Lower lobe of right lung (tissue), 2 donors: Measurements from ENCODE around the gene SALL3. TPM values are rescaled to one million over a fixed set of nuclear protein-coding genes. Genes with fewer than 3 reads are reported as not detected.

ENCODE experiments used
- ATAC-seq, 2 donors: fragments of 200-7000 bp; cut with Tn5 transposase; one replicate each; pipeline ENCODE4 v1.9.1; 2020 to 2022; ENCODE audit warnings: mild to moderate bottlenecking in 2 of 2, moderate library complexity in 2 of 2
- DNase-seq: peaks from one replicate; pipeline ENCODE4 v3.0.0-alpha.2; 2020
- H3K27ac ChIP-seq: fragments of 200-600 bp; one replicate; pipeline ENCODE4 v1.8.0; 2022
- H3K27me3 ChIP-seq: fragments of 200-600 bp; one replicate; pipeline ENCODE4 v1.8.0; 2022; ENCODE audit warnings: low read depth
- H3K36me3 ChIP-seq: fragments of 200-600 bp; one replicate; pipeline ENCODE4 v1.8.0; 2022; ENCODE audit warnings: mild to moderate bottlenecking
- H3K4me1 ChIP-seq: fragments of 200-600 bp; one replicate; pipeline ENCODE4 v1.8.0; 2022
- H3K4me3 ChIP-seq: fragments of 200-600 bp; one replicate; pipeline ENCODE4 v1.8.0; 2022; ENCODE audit warnings: mild to moderate bottlenecking
- H3K9me3 ChIP-seq: fragments of 200-600 bp; one replicate; pipeline ENCODE4 v1.8.0; 2022
- intact Hi-C: fragments of 100-400 bp; cut with DNase I; formaldehyde crosslinking; loops from one replicate; pipeline ENCODE4 v1.11.0; 2022
- total RNA-seq: library from RNA; stranded (reverse); fragmentation: NEBNext Ultra II Directional; extraction: Animal tissue kit (Norgen Biotek cat#: 25700); gene quantifications from one replicate; pipeline ENCODE4 v1.2.1, GENCODE V29; 2021
- TF ChIP-seq, protein P1 (sequence below): fragments of 200-600 bp; IDR thresholded peaks from one replicate; pipeline ENCODE4 v1.8.0; 2022; ENCODE audit warnings: antibody characterized with exemption, mild to moderate bottlenecking
- donor health status: DM: no; HTN: yes; CAD: no; lungs with severe emphysema.

SALL3 gene
- total RNA-seq, 1 donor from 2014 or later: not detected

DNA sequence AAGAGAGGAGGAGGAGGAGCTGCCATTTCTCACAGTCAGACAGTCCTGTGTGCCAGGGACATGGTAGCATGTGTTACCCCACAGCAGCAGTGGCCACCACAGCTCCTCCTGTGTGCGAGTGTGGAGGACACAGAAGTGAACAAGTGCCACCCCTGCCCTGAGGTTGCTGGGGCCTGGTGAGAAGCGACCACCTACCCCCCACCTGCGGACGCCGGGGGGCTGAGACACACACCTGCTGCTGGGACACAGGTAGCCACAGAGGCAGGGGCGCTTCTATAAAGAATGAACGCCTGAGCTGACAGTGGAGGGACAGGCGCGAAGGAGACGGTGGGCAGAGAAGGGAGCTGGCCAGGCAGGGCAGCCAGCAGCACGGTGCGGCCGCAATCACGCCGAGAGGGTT is 32.3 kb upstream of the SALL3 start:
- H3K9me3 ChIP-seq: no peaks in the 10 kb centered on the region
- no peaks in the 10 kb centered on the region for H3K36me3 ChIP-seq
- H3K27ac ChIP-seq: no peak overlapping the region
- no peak for DNase-seq
- no peak for ATAC-seq
- TF ChIP-seq, protein P1, sequence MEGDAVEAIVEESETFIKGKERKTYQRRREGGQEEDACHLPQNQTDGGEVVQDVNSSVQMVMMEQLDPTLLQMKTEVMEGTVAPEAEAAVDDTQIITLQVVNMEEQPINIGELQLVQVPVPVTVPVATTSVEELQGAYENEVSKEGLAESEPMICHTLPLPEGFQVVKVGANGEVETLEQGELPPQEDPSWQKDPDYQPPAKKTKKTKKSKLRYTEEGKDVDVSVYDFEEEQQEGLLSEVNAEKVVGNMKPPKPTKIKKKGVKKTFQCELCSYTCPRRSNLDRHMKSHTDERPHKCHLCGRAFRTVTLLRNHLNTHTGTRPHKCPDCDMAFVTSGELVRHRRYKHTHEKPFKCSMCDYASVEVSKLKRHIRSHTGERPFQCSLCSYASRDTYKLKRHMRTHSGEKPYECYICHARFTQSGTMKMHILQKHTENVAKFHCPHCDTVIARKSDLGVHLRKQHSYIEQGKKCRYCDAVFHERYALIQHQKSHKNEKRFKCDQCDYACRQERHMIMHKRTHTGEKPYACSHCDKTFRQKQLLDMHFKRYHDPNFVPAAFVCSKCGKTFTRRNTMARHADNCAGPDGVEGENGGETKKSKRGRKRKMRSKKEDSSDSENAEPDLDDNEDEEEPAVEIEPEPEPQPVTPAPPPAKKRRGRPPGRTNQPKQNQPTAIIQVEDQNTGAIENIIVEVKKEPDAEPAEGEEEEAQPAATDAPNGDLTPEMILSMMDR: no peak
- intact Hi-C loops: no loop called here
- H3K4me1 ChIP-seq: no peaks in the 10 kb centered on the region
- peaks cover 4% of the 10 kb centered on the region for H3K27me3 ChIP-seq
- H3K4me3 ChIP-seq: no peak overlapping the region

DNA sequence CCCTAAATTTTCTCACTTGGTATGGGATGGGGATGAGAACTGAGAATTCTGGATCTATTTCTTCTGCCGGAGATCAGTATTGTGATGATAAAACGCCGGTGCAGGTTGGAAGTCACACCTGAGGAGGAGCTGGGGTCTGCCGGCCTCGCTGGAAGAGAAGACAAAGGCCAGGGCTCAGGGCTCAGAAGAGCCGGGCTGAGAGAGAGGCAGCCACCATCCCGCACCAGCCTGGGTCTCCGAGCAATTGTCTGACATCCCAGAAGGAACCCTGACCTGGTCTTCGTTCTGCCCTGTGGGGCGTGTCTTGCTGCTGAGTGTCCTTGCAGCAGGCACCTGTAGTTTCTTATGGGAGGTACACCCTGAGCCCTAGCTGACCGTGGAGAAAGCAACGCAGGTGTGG is 31.4 kb upstream of the SALL3 start:
- H3K9me3 ChIP-seq: no peaks in the 10 kb centered on the region
- ATAC-seq (no peak), DNase-seq (no peak)
- TF ChIP-seq, protein P1: no peak
- H3K27ac ChIP-seq: no peak overlapping the region
- intact Hi-C loops: no loop called here
- peaks cover 4% of the 10 kb centered on the region for H3K27me3 ChIP-seq
- no peak overlapping the region for H3K4me3 ChIP-seq
- H3K36me3 ChIP-seq: no peaks in the 10 kb centered on the region
- H3K4me1 ChIP-seq: no peaks in the 10 kb centered on the region

DNA sequence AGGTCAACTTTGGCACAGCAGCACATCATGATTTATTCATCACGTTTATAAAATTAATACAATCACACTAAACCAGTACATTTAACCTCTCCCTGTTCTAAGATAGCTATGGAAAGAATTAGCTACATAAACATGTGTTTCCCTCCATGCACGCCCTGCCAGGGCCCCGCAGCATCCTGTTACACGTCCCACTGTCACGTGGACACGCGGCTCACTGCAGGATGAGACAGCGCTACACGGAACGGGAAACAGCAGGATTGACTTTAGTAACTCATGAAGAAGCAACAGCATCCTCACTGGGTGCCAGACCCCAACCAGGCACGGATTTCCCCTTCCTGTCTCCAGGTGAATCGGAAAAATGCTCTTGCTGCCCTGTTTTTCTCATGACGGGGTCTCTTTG is 30.9 kb upstream of the SALL3 start:
- no peak for ATAC-seq
- Histone ChIP-seq H3K4me1 (no peaks in the 10 kb centered on the region), H3K4me3 (no peak overlapping the region), H3K36me3 (no peaks in the 10 kb centered on the region), H3K9me3 (no peaks in the 10 kb centered on the region), H3K27me3 (peaks cover 4% of the 10 kb centered on the region), H3K27ac (no peak overlapping the region)
- DNase-seq: no peak
- TF ChIP-seq, protein P1: no peak
- intact Hi-C loops: no loop called here

DNA sequence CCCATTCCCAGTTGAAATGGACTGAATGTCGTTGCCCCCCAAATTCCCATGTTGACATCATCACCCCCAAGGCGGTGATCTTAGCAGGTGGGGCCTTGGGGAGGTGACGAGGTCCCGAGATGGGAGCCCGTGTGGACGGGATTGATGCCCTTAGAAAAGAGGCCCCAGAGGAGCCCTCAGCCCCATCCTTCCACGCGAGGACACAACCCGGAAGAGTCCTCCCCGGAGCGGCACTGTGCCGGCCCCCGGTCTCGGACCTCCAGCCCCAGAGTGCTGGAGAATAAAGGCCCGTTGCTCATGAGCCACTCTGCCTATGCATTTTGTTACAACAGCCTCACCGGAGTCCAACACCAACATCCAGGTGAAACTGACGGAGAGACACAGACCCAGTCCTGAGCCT is 30.4 kb upstream of the SALL3 start:
- intact Hi-C loops: no loop called here
- TF ChIP-seq, protein P1: no peak
- H3K27me3 ChIP-seq: peaks cover 4% of the 10 kb centered on the region
- ATAC-seq: no peak
- no peaks in the 10 kb centered on the region for H3K36me3 ChIP-seq
- H3K4me1 ChIP-seq: no peaks in the 10 kb centered on the region
- DNase-seq: no peak
- no peak overlapping the region for H3K4me3 ChIP-seq
- H3K27ac ChIP-seq: no peak overlapping the region
- H3K9me3 ChIP-seq: no peaks in the 10 kb centered on the region

DNA sequence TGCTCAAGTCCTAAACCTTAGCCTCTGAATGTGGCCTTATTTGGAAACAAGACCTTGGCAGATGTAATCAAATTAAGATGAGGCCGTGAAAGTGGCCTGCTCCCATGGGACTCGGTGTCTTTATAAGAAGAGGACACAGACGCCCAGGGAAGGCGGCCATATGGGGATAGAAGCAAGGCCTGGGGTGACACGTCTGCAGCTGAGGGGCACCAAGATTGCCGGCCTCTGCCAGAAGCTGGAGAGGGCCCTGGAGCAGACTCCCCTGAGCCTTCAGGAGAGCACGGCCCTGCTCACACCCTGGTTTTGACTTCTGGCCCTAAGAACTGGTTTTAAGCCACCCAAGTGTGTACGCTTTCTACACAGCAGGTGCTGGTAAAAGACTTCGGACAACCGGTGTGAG is 29.2 kb upstream of the SALL3 start:
- TF ChIP-seq, protein P1: no peak
- peaks cover 4% of the 10 kb centered on the region for H3K27me3 ChIP-seq
- H3K9me3 ChIP-seq: no peaks in the 10 kb centered on the region
- no peak for DNase-seq
- no peaks in the 10 kb centered on the region for H3K36me3 ChIP-seq
- ATAC-seq: no peak
- intact Hi-C loops: no loop called here
- no peak overlapping the region for H3K4me3 ChIP-seq
- H3K27ac ChIP-seq: no peak overlapping the region
- no peaks in the 10 kb centered on the region for H3K4me1 ChIP-seq

DNA sequence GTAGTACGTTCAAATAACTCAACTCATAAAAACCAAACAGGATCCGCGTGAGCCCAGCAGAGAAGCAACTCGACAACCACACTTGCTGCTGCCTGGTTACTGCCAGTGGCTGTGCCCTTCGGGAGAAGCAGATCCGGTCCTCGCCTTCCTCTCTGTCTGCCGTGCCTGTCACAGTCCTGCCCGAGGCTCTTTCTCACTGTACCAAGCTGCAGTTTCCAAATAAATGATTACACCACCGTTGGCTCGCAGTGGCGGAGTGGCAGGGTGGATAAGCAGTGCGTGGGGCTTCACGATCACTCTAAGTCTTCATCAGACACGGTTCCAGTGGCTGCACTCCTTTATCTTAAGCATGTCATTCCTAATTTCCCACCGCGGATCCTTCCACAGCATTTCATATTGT is 26.1 kb upstream of the SALL3 start:
- H3K27ac ChIP-seq: no peak overlapping the region
- H3K4me3 ChIP-seq: no peak overlapping the region
- no peaks in the 10 kb centered on the region for H3K4me1 ChIP-seq
- H3K9me3 ChIP-seq: no peaks in the 10 kb centered on the region
- H3K36me3 ChIP-seq: no peaks in the 10 kb centered on the region
- H3K27me3 ChIP-seq: no peaks in the 10 kb centered on the region
- no peak for ATAC-seq
- TF ChIP-seq, protein P1: no peak
- intact Hi-C loops: no loop called here
- no peak for DNase-seq
